Stimulated activated naive CD4-positive, alpha-beta T cell treated with Interleukin-2 at 50 U/mL for 16 hours (primary cell): ENCODE results near the gene CDKL4.
"Not testable (repeated sequence)": the region's sequence is repeated elsewhere in the genome, so short reads cannot be mapped to it uniquely, and the experiment has no call there.

Experiments used
- DNase-seq: peaks from one replicate; lab custom pipeline; 2025; lab: John Stamatoyannopoulos, UW

The CDKL4 gene

GRCh38 chr2:39178756-39179155, 65.0 kb downstream of the CDKL4 start:
- DNase-seq = no peak

- DNase-seq = no peak
These were observed 66.8 kb downstream of the CDKL4 start for GRCh38 chr2:39176997-39177396.

DNA sequence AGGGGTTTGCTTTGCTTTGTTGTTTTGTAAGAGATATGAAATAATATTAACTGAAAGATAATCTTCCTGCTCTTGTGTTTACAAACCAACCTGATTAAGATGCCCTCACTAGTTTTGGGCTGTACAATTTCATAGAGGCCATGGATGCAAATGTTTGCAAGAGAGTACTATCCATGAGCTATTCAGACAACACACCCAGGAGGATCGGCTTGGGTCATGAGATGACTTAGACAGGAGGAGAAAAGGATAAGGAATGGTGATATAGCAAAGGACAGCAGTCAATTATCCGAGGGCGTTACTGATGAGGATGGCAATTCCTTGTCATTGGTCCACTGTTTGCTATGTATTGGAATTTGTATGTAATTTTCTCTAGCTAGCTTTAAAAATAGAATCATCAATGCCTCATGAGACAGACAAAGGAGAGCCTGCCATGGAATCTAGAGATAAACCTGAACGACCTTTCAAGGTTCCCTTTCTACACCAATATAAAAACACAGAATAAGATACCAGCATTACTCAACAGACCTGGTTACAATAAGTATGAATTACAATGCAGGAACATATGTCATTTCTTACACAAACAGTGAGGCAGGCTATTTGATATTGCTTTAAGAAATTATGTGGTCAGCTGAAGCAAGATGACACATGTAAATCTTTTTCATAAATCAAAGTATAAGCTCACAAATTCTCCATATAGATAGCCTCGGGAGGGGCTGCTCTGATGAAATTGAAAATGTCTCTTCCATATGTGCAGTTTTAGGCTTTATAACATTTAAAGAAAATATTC, 68.6 kb downstream of the CDKL4 start:
- DNase-seq = no peak

DNA sequence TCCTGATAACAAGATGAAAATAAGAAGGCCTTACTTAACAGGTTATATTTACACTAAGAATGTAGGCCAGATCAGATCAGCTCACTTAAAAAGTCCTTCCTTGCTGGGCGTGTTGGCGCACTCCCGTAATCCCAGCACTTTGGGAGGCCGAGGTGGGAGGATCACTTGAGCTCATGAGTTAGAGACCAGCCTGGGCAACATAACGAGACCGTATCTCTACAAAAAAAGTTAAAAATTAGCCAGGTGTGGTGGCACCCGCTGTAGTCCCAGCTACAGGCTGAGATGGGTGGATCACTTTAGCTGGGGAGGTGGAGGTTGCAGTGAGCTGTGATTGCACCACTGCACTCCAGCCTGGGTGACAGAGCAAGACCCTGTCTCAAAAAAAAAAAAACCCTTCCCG, 69.7 kb downstream of the CDKL4 start:
- DNase-seq = no peak

GRCh38 chr2:39172047-39172706, 71.6 kb downstream of the CDKL4 start:
- not testable (repeated sequence) for DNase-seq

DNA sequence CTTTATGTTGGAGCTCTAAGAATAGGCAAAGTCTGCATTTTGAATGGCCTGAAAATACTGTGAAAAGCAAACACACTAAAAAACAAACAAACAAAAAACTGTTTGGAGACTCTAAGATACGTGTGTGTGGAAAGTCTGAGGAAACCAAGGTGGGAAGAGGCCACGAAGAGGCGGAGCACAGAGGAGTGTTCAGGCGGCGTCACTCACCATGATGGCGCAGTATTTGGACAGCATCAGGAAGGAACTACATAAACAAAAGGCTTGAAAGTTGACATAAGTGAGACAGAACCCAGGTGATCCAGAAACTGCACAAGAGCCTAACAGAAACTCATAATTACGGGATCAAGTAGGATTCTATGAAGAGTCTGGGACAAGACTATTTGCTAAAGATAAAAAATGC, 72.1 kb downstream of the CDKL4 start:
- no peak for DNase-seq

- no peak for DNase-seq
These were observed 79.7 kb downstream of the CDKL4 start for GRCh38 chr2:39164089-39164488.

- no peak for DNase-seq
These were observed 82.8 kb downstream of the CDKL4 start for GRCh38 chr2:39160982-39161381.

GRCh38 chr2:39159283-39159682, 84.5 kb downstream of the CDKL4 start:
- no peak for DNase-seq

DNA sequence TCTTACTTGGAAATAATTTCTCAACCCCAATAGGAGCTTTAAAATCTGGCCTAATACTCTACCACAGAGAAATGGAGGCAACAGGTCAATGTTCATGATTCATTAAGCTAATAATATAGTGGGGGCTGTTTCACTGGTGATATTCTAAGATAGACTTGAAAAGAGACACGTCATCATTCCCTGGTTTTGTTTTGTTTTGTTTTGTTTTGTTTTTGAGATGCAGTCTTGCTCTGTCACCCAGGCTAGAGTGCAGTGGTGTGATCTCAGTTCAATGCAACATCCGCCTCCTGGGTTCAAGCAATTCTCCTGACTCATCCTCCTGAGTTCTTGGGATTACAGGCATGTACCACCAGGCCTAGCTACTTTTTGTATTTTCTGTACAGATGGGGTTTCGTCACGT, 85.4 kb downstream of the CDKL4 start:
- no peak for DNase-seq

DNA sequence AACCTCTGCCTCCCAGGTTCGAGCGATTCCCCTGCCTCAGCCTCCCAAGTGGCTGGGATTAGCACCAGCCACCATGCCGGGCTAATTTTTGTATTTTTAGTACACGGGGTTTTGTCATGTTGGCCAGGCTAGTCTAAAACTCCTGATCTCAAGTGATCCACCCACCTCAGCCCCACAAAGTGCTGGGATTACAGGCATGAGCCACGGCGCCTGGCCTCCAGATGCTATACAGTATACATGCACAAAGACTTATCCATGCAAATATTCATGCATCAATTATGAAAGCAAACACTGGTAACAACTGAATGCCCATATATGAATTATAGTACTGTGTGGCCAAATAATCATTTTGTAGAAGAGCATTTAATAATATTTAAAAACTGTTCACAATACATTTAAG, 86.9 kb downstream of the CDKL4 start:
- no peak for DNase-seq

DNA sequence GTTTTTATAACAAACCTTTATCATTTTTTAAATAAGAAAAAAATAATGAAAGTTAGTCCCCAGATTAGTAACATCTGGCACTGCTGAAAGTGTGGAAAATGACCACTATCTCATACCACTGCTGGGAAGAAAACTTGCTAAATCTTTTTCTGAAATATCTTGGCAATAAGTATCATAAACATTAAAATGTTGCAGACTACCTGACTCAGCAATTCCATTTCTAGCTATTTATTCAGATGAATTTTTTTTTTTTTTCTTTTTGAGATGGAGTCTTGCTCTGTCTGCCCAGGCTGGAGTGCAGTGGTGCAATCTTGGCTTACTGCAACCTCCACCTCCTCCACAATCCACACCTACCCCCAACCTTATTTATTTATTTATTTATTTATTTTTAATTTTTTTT, 87.7 kb downstream of the CDKL4 start:
- no peak for DNase-seq

DNA sequence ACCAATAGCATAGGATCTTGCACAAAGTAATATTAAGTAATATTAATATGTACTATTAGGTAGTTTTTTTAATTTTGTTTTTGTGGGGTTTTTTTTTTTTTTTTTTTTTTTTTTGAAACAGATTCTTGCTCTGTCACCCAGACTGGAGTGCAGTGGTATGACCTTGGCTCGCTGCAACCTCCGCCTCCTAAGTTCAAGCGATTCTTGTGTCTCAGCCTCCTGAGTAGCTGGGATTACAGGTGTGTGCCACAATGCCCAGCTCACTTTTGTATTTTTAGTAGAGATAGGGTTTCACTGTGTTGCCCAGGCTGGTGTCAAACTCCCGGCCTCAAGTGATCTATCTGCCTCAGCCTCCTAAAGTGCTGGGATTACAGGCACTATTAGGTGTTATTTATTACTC, 88.2 kb downstream of the CDKL4 start:
- DNase-seq = not testable (repeated sequence)

- DNase-seq = no peak
These were observed 88.8 kb downstream of the CDKL4 start for GRCh38 chr2:39154944-39155343.

GRCh38 chr2:39153312-39153711, 90.5 kb downstream of the CDKL4 start:
- DNase-seq = no peak

GRCh38 chr2:39152504-39152903, 91.3 kb downstream of the CDKL4 start:
- DNase-seq = no peak

- DNase-seq = no peak
These were observed 92.8 kb downstream of the CDKL4 start for GRCh38 chr2:39150890-39151497.

DNA sequence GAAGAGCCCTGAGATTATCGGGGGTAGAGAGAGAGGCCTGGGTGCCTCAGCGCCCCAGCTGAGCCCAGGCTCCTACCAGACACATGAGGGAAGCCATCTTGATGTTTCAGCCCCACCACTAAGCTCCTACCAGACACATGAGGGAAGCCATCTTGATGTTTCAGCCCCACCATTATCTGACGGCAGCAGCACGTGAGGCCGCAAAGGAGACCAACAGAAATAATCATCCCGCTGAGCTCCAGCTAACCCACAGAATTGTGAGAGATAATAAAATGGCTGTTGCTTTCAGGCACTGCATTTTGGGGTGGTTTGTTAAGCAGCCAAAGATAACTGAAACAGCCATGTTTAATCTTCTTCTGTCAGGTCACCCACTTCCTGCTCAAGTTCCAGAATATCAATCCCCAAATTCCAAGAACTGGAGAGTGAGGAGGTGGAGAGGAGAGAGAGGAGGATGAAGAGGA, 93.6 kb downstream of the CDKL4 start:
- DNase-seq = no peak

DNA sequence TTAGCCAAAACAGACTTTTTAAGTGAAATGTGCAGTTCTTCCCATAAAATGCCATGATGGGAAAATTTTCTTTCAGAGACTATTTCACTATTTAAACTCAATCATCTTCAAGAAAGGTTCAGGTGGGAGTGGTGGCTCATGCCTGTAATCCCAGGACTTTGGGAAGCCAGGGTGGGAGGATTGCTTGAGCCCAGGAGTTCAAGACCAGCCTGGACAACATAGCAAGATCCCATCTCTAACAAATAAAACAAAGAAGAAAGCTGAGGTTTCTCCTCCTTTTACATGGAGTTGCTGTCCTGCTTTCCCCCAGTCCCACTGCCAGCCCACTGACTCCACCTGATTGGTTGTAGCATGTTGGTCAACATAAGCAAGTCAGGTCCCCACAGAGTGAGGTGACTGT, 97.1 kb downstream of the CDKL4 start:
- DNase-seq = no peak

DNA sequence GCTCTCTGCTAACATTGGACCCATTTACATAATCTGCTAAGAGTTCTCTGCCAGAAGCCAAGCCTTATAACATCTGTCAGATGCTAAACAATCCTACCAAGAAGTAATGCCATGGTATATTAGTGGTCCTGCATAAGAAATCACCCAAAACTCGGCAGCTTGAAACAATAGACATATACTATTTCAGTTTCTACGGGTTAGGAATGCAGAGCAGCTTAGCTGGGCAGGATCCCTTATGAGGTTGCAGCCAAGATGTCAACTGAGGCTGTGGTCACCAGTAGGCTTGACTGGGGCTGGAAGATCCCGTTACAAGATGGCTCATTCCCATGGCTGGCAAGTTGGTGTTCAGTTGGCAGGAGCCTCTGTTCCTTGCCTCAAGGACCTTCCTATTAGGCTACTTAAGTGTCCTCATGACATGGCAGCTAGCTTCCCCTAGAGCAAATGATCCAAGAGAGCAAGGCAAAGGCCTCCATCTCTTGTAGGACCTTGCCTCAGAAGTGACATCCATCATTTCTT, 97.8 kb downstream of the CDKL4 start:
- DNase-seq = no peak

- no peak for DNase-seq
These were observed 99.4 kb downstream of the CDKL4 start for GRCh38 chr2:39144416-39144815.

GRCh38 chr2:39142904-39143605, 100.7 kb downstream of the CDKL4 start:
- DNase-seq = no peak
